C4-2B (cell line): Measurements from ENCODE around the gene TAMALIN.

Experiments used
- ZFX ChIP-seq: fragments of 450-650 bp; IDR thresholded peaks from 2 replicates; pipeline ENCODE4 v1.6.1; 2017
- TF ChIP-seq, protein P1 (sequence below): fragments of 450-650 bp; conservative IDR thresholded peaks from 2 replicates; pipeline ENCODE4 v1.5.1; 2017; ENCODE audit warnings: mild to moderate bottlenecking

DNA sequence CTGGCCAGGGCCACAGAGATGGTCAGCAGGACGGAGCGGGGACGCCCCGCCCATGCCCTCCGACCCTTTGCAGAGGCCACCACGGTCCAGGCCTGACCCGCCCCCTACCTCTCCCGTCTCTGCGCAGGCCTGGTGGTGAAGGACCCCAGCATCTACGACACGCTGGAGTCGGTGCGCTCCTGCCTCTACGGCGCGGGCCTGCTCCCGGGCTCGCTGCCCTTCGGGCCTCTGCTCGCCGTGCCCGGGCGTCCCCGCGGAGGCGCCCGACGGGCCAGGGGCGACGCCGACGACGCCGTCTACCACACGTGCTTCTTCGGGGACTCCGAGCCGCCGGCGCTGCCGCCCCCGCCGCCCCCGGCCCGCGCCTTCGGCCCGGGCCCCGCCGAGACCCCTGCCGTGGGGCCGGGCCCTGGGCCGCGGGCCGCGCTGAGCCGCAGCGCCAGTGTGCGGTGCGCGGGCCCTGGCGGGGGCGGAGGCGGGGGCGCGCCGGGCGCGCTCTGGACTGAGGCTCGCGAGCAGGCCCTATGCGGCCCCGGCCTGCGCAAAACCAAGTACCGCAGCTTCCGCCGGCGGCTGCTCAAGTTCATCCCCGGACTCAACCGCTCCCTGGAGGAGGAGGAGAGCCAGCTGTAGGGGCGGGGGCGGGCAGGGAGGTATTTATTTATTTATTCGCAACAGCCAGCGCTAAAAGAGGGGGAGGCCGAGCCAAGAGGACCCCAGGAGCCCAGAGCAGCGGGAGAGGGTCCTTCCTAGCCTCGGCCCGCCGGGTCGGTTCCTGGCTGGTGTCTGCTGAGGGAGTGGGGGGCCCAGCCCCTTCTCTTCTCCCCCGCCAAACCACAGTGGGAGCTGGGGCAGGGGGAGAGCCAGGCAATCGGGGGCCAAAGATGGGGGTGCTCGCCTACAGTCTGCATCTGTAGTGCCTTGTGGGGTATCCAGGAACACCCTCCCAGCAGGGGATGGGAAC is 8.1 kb downstream of the TAMALIN start:
- TF ChIP-seq, protein P1, sequence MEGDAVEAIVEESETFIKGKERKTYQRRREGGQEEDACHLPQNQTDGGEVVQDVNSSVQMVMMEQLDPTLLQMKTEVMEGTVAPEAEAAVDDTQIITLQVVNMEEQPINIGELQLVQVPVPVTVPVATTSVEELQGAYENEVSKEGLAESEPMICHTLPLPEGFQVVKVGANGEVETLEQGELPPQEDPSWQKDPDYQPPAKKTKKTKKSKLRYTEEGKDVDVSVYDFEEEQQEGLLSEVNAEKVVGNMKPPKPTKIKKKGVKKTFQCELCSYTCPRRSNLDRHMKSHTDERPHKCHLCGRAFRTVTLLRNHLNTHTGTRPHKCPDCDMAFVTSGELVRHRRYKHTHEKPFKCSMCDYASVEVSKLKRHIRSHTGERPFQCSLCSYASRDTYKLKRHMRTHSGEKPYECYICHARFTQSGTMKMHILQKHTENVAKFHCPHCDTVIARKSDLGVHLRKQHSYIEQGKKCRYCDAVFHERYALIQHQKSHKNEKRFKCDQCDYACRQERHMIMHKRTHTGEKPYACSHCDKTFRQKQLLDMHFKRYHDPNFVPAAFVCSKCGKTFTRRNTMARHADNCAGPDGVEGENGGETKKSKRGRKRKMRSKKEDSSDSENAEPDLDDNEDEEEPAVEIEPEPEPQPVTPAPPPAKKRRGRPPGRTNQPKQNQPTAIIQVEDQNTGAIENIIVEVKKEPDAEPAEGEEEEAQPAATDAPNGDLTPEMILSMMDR, result no peak
- no peak for TF ChIP-seq ZFX
